HG03064 (cell line): ENCODE data around the gene MBD5.
"Not testable (repeated sequence)": the region's sequence is repeated elsewhere in the genome, so short reads cannot be mapped to it uniquely, and the experiment has no call there.

Experiments used
- ATAC-seq: cut with Tn5 transposase; IDR thresholded peaks from one replicate; pipeline ENCODE4 v1.9.1; 2021; ENCODE audit warnings: low read depth; ENCODE audit not compliant: unreplicated experiment

The MBD5 gene

DNA sequence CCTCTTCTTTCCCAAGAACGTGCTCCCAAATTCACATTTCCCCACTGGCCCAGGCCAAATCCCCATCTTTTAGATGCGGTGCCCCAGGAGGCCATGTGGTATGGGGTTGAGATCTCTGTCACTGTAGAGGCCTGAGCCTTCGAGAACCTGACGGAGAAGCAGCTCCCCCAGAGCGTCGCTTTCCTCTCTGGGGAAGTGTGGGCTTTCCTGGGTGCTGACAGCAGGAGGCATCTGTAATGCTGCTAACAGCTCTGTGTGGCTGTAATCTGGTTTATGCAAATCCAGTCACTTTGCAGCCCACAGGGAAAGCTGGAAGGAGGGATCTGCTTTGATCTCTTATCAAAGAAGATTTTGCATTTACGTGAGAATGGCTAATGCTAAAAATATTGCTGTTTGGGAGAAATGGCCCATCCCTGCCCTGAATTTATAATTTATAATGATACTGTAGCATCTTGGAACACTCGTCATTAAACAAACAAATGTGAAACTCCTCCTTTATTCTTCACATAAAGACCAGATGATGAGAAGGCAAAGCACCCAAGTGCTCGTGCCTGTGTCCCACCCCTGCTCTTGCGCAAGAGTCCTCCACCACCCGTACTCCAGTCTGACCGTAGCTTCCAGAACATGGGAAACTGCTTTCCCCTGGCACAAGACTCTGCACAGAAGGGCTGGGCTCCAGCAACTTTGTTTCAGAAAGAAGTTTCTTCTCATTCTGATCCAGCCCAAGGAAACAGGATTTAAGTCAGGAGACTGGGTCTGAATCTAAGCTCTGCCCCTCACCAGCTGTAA lies 513.7 kb downstream of the MBD5 start:
- no peak for ATAC-seq

DNA sequence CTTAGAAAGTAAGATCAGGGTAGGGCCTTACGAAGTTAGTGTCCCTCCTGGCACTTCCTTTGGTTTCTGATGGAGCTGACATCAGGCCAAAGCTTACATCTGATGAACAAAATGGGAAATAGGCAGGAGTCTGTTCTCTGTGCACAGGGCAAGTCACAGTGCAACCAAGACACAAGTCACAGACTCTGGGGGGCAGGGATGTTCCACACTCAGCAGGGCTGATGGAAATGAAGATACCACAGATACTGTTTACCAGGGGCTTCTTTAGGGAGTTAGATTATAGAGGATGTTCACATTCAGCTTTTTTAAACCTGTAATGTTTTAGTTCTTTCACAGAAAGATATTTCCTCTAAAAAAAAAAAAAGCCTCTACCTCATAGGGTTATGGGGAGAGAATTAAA lies 517.5 kb downstream of the MBD5 start:
- ATAC-seq, result no peak

DNA sequence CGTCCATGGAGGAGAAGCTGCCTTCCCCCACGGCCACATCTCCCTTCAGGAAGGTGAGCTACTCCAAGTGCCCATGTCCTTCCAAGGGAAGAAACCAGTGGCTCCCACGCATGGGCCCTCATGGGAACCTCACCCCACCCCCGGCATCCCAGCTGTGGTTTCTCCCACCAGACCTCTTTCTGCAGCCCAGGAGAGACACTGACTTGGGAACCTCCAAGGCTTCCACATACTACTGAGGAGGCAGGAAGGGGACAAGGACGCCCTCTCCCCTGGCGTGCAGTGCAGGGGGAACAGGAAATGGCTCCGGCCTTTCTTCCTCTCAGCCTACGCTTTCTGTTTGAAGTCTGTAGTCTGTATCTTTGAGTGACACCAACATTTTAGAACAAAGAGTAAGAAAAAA lies 519.1 kb downstream of the MBD5 start:
- ATAC-seq, result no peak

DNA sequence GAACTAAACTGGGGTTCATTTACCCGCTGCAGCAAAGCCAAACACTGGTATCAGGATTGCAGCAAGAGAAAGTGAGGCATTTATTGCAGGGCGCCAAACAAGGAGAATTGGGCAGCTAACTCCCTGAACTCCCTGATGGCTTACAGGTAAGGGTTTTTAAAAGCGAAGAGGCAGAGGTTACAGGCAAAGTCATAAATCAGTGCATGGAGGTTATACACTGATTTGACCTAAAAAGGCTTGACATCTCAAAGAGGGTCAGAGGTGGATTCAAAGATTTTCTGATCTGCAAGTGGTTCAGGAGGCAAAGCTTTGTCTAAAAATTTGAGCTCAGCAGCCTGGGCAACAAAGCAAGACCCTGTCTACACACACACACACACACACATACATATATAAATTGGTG lies 520.9 kb downstream of the MBD5 start:
- no peak for ATAC-seq

DNA sequence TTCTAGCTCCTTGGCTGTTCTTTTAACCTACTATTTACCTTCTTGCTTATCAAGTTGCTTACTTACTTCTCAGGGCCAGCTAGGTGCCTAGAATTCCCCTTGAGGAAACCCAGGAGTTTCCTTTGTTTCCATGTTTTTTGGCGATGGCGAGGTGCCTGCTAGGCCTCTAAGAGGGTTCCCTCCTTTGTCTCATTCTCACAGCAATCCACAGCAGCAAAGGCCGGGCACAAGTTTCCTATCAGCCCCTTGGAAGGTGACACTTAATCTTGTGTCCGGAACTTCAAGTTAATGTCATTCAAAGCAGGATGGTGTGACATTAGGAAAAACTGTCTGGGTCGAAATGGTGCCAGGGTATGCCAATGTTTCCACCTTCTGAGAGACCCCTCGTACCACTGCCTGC lies 521.7 kb downstream of the MBD5 start:
- no peak for ATAC-seq

DNA sequence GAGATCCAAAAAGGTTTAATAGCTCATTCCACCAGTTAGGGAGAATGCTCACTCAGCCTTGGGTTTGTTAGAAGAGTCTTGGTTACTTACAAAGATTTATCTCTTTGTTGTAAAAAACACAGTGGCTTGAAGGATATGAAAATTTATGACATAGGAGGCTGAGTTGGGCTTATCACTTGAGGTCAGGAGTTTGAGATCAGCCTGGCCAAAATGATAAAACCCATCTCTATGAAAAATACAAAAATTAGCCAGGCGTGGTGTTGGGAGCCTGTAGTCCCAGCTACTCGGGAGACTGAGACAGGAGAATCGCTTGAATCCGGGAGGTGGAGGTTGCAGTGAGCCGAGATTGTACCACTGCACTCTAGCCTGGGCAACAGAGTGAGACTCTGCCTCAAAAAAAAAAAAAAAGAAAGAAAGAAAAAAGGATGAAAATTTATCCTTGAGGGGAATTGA lies 522.2 kb downstream of the MBD5 start:
- ATAC-seq, result not testable (repeated sequence)

DNA sequence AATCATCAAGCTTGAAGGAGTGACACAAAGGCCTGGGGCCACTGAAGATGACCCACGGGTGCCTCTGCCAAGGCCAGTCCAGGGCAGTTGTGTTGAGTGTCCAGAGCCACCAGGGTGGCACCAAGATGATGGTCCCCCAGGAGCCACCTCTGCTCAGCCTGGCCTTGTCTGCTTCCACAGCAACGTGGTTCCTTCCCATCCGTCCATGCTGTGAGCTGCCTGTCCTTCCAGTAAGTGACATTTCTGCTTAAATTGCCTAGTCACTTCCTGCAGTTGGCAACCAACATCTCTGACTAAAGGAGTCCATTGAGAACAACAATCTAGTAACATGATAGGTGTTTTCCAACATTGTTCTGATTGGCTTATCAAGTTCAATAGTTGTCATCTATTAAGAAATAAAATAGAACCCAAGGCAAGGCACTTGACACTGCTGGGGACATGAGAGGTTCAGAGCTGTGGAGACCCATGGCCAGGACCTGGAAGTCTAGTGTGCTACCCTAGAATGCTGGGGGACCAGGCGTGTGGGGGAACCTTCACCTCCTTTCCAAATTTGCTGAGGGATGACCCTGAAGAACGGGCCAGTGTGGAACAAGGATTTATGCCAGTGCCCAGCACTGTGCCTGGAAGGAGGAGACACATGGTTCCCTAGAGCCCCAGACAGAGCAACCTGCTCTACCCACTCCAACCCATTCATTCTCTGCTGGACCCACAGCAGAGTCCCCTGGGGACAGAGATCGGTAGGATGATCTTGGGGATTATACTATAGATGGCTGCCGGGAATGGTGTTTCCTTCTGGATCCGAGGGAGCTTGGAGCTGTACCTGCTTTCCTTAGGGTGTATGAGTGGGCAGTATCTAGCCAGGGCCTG lies 524.7 kb downstream of the MBD5 start:
- ATAC-seq, result no peak

DNA sequence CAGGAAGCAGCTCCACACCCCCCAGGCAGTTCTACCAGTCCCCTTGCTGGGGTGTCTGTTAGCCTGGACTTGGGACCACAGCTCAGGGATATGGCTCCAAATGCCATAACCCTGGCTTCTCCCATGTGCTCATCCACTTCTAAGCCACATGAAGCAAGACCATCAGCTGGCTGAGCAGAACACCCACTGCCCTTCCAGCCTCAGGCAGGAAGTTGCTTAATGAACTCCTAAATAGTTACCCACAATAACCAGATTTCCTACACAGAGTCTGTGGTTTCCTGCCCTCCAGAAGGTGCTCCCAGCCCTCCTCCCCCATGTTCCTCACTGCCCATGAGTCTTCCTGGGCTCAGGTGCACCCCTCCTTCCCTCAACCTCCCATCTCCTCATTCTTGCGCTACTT lies 525.4 kb downstream of the MBD5 start:
- no peak for ATAC-seq

DNA sequence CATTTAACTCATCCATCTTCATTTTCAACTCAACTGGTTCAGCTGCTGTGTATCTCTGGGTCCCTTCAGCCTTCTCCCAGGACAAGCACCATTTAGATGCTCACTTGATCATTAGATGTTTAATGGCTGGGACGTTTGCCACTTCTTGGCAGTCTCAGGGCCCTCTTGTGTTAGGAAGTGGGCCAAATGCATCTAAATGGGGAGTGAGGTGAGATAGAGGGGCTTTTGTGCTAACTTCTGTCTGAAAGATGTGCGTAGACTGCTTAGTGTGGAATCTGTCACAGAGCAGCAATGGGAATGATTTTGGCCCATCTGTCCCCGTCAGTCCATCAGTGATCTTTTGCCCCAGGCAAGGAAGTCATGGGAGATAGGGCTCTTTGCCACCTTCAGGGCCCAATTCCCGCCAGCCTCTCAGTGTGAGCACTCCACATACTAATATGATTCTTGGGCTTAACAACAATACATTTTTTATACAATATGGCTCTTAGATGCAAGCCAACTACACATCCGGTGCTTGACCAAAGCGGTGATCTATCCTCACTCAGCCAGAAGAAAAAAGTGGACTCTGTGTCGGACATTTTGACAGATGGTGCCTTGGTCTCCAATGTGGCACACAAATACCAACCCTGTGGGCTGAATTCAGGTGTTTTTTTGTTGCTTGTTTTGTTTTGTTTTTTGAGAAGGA lies 528.0 kb downstream of the MBD5 start:
- no peak for ATAC-seq

DNA sequence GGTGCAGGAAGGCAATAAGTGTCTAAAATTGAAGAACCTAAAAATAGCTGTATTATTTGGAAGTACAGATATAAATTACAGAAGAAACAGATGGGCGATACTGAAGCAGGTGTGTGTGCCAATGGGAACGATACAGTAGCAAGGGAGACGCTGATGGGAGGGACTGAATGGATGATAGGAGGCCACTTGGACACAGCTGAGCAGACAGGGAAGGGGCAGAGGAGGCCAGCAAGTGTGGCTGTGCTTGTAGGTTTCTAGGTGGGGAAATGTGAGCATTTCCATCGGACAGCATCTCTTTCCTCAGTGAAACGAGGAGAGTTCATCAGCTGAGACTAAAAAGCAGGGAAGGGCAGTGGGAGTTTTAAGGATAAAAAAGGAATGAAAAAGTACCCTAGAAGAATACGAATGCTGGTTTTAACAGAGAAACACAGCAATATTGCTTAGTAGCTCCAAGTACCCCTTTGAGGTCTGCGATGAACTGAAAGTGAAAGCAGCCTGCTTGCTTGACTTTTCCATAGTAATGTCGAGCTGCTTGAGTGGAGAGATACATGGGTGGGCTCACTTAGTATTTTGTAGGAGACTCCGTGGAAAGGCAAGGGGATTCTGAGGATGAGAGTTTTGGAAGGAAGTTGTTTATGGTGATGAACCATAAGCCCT lies 531.9 kb downstream of the MBD5 start:
- no peak for ATAC-seq

DNA sequence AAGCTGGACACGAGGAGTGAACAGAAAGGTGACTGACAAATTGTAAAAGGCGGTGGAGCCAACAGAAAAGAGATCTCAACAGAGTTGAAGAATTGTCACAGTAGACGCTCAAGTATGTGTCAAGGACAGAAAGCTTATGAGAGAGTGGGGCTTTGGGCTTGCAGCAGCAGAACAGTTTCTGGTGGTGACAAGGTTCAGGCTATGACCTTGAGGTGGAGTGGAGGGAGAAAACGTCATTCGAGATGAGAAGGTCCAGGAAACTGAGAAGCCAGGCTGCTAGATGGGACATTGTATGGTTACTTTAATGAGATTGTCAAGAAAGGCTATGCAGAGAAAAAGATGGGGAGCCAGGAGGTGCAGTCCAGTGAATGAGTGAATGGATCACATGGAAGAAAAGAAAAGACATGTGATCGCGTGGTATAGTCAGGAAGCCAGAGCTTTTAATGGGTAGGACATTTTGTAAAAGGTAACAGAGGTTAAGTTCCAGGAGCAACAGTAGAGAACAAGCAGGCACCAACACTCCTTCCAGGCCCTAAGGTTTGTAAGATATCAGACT lies 532.5 kb downstream of the MBD5 start:
- no peak for ATAC-seq

DNA sequence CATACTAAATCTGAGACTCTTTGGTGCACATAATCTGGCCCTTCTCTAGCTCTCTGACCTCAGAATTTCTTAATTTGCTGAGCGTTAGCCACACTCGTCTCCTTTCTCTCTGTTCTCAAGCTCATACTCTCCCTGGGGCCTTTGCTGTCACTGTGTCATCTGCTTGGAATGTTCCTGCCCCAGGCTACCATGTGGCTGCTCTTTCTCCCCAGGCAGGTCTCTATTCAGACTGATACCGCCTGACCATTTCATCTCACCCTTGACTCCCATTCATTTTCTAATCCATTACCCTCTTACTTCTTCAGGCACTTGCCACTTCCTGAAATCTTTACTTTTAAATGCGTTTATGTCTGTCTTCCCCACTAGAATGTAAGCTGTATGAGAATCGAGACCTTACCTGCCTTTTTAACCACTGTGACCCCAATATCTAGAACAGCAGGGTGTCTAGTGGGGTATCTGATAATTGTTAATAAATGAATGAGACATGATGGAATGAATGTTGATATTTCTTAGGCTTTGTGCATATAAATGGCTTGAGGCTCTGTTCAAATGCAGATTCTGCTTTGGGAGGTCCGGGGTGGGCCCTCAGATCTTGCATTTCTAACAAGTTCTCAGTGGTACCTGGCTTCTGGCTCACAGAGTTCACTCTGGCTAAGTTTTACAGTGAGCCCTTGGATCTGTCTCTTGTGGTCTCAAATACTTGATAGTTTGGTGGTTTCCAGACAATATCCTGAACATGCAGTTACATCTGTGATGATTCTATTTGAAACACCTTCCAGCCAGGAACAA lies 533.8 kb downstream of the MBD5 start:
- ATAC-seq, result no peak

DNA sequence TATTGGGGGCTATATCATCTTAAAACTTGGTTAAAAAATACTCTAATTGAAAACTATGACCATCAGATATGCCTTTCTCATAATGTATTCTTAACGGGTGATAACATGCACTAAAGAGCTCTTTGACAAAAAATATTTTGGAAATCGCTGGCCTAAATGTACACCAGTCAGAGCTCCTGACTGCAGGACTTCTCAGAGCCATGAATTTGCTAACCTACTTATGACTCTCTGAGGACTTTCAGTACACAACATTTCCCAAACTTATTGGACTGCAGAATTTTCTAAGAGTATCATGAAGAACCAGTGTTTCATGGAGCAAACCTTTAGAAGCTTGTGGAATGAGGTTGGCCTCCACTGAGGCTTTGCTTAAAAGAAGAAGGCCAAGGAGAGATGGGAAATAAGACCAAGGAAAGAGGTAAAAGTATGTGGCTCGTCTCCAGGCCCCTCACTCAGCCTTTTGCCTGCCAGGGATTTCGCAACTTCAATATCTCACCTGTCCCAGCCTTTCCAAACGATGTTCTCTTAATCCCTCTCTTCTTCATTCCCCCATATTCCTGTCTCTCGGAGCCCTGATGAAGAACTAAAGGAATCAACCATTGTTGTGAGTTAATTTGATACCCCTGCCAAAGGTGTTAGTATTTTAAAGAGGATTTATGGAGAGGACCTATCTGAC lies 534.9 kb downstream of the MBD5 start:
- no peak for ATAC-seq

DNA sequence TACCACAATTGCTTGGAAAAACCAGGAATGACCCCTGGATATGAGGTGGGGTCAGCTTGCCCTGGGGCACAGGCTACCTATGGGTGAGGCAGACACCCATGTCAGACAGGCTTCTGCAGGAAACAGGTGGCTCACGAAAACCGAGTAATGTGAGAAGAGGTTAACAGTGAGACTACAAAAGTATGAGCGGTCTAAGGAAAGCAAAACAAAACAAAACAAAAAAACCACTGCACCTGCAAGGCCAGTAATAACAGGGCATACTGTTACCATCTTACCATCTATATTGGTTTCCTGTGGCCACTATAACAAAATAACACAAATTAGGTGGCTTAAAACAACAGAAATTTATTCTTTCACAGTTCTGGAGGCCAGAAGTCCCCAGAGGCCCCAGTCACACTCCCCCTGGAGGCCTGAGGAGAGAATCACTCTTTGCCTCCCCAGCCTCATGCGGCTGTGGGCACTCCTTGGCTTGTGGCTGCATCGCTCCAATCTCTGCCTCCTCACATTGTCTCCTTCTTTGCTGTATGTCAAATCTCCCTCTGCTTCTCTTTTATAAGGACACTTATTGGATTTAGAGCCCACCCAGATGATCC lies 537.0 kb downstream of the MBD5 start:
- ATAC-seq, result peak; percentile 64

DNA sequence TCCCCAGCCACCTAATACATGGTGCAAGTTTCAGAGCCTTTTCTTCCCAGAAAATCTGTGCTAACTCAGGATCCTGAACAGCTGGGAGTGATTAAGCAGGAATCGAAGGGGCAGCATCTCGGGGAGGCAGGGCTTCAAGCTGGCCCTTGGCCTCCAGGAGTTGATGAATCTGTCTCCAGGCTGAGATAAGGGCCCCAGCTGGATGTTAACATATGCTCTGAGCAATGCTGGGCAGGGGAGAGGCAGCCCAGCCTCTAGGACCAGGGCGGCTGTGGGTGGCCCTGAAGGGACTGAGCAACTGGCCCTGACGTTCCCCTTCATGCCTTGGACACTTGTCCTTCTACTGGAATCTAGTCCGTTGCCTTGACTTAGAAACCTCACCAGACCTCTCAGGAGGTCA lies 539.6 kb downstream of the MBD5 start:
- no peak for ATAC-seq

DNA sequence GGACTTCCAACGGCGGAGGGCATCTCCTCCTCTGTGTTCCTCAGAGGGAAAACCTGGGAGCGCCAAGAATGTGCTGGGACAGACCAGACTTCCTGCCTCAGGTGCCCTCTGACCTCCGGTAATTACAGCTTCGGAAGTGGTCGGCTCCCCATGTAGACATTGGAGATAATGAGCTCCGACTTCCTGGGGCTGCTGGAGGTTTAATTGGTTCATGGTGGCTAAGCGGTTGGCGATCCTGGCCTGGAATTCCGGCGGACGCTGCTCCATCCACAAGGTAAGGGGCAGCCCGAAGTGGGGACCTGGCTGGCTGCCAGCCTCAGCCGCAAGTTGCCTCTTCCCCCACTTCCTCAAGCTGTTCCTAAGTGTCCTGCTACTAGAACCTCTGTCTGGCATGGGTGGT lies 540.5 kb downstream of the MBD5 start:
- no peak for ATAC-seq

DNA sequence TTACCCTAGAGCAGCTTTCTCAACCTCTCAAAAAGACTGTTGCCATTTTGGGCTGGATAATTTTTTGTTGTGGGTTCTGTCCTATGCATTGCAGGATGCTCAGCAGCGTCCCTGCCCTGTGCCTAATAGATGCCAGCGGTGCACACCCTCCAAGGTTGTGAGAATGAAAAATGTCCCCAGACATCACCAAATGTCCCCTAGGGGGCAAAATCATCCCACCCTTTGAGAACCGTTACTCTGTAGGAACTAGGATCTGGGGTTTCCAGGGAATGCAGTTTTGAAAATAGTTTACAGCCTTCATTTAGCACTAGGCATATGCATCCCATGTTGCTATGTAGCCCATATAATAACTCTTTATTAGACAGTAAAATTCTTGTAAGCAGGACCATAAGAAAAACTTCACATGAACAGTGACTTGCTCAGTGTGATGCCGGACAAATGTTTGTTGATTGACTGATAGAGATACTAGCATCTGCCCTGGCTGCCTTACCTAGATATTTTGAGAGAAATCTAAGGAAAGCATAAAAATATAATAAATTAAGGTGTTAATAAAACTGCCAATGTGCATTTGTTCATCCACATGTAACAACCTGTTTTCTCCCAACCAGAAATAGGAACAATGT lies 544.5 kb downstream of the MBD5 start:
- ATAC-seq, result no peak
